HUES48 (cell line): ENCODE measurements around the gene TBC1D22A.

Experiments
- H3K27ac ChIP-seq: one replicate; pipeline ENCODE4 v1.7.0; 2013; ENCODE audit warnings: low read depth, low read length, inconsistent platforms
- H3K27me3 ChIP-seq: 2 replicates; pipeline ENCODE4 v1.6.1; 2013; ENCODE audit warnings: mild to moderate bottlenecking, low read length; ENCODE audit not compliant: control insufficient read depth, insufficient read depth
- H3K36me3 ChIP-seq: 2 replicates; pipeline ENCODE4 v1.6.1; 2013; ENCODE audit warnings: low read length; ENCODE audit not compliant: control insufficient read depth, insufficient read depth
- H3K4me1 ChIP-seq: 2 replicates; pipeline ENCODE4 v1.6.1; 2013; ENCODE audit warnings: mild to moderate bottlenecking, low read length; ENCODE audit not compliant: control insufficient read depth, insufficient read depth
- H3K4me3 ChIP-seq: 2 replicates; pipeline ENCODE4 v1.5.1; 2013; ENCODE audit warnings: mild to moderate bottlenecking, low read depth, low read length
- H3K9ac ChIP-seq: 2 replicates; pipeline ENCODE4 v1.6.1; 2013; ENCODE audit warnings: mild to moderate bottlenecking, low read depth, low read length, moderate library complexity
- H3K9me3 ChIP-seq: 2 replicates; pipeline ENCODE4 v1.6.1; 2013; ENCODE audit warnings: low read length; ENCODE audit not compliant: control insufficient read depth, insufficient read depth

The TBC1D22A gene

DNA sequence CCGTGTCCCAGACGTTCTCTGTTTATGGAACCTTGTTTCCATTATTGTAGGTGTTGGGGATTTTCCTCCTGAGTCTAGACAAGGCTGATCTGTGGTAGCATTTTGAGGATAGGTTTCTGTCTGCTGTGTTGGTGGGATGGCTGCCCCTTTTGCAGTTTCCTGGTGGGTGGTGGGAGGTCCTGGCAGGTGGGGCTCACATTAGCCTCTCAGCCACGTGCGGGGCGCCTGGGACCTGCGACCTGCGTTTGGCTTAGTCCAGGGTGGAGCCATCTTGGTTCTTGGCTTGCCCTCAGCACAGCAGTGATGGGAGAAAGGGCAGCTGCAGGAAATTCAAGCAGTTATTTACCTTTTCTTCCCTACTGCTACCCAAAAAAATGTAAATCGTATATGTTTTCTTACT lies 143.4 kb downstream of the TBC1D22A start:
- Histone ChIP-seq H3K4me3 (no peak overlapping the region), H3K4me1 (peaks cover 8% of the 10 kb centered on the region; the same call in 1 of the 2 replicates), H3K36me3 (no peaks in the 10 kb centered on the region), H3K27ac (no peak overlapping the region), H3K9me3 (no peaks in the 10 kb centered on the region), H3K9ac (no peak overlapping the region), H3K27me3 (no peaks in the 10 kb centered on the region)

DNA sequence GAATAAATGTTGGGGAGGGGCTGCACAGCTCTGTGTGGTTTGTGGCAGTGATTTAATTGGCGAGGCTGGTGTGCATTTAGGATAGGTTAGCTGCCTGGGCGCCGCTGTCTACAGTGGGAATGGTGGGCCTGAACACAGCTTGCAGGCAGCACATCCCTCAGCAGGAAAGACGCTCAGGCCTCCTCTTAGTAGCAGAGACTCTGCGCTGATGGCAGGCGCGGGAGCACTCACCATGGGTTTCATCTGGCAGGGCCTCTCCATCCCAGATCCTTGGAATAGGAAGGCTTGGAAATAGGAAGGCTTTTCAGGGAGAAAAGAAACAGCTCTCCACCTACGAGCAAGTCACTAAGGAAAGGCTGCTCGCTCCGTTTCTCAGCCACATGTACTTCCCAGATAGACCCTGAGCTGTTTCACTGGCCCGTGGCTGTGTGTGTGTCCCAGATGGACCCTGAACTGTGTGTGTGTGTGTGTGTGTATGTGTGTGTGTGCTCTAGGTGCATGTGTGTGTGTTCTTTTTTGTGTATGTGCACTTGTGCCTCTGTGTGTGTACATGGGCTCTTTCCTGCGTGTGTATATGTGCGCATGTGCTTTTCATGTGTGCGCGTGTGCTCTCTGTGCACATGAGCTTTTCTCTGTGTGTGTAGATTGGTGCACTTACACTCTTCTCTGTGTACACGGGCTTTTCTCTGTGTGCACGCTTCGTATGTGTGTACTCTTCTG lies 144.0 kb downstream of the TBC1D22A start:
- H3K4me3 ChIP-seq = no peak overlapping the region
- H3K27ac ChIP-seq = no peak overlapping the region
- H3K36me3 ChIP-seq = no peaks in the 10 kb centered on the region
- no peak overlapping the region for H3K9ac ChIP-seq
- peaks cover 8% of the 10 kb centered on the region; the same call in 1 of the 2 replicates for H3K4me1 ChIP-seq
- H3K9me3 ChIP-seq = no peaks in the 10 kb centered on the region
- H3K27me3 ChIP-seq = no peaks in the 10 kb centered on the region

- H3K36me3 ChIP-seq = peaks cover 7% of the 10 kb centered on the region
- H3K9me3 ChIP-seq = no peaks in the 10 kb centered on the region
- H3K9ac ChIP-seq = no peak overlapping the region
- H3K27me3 ChIP-seq = no peaks in the 10 kb centered on the region
- no peak overlapping the region for H3K4me3 ChIP-seq
- no peak overlapping the region for H3K27ac ChIP-seq
- 0 out of 2 replicates have a peak, but pooled peaks cover 8% of the 10 kb centered on the region for H3K4me1 ChIP-seq
Measured at GRCh38 chr22:46907241-46908215, 145.1 kb downstream of the TBC1D22A start.

- H3K27me3 ChIP-seq = no peaks in the 10 kb centered on the region
- H3K27ac ChIP-seq = no peak overlapping the region
- H3K4me1 ChIP-seq = 0 out of 2 replicates have a peak, but pooled peaks cover 8% of the 10 kb centered on the region
- H3K9me3 ChIP-seq = no peaks in the 10 kb centered on the region
- H3K36me3 ChIP-seq = peaks cover 13% of the 10 kb centered on the region
- no peak overlapping the region for H3K4me3 ChIP-seq
- H3K9ac ChIP-seq = no peak overlapping the region
Measured at GRCh38 chr22:46908641-46909107, 146.2 kb downstream of the TBC1D22A start.

DNA sequence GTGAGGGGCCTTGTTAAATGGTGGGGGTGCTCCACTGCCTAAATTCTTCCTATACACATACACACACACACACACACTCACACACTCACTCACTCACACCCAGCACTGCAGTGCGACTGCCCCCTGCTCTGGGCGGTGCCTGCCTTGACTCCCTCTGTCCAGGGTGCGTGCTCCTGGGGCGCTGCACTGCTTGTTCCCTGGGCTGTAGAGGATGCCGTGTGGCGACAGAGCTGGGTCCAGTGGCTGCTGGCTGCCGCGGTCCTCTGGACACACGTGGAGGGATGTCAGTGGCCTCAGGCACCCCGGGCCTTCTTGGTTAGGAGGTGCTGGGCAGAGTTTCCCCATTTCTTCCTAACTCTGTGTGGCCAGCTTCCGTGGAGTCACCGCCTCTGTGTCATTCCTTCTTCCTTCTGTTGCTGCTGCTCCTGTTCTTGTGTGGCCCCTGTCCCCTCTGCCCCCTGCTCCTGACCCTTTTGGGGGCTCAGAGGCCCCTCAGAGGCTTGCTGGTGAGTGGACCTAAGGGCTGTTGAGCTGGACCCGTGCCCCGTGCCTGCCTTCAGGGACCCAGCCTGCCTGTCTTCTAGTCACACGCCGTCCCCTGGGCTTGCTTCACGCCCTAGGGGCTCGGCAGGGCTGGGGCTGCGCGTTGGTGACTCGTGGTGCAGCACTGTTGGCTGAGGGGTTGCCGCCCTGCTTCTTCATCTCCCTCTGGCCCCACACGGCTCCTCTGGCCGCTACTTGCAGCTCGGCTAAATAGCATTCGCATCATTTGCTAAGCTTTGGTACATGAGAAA lies 147.0 kb downstream of the TBC1D22A start:
- H3K36me3 ChIP-seq = peaks cover 18% of the 10 kb centered on the region
- H3K27ac ChIP-seq = no peak overlapping the region
- no peak overlapping the region for H3K4me3 ChIP-seq
- no peaks in the 10 kb centered on the region for H3K27me3 ChIP-seq
- 0 out of 2 replicates have a peak, but pooled peaks cover 8% of the 10 kb centered on the region for H3K4me1 ChIP-seq
- H3K9ac ChIP-seq = no peak overlapping the region
- H3K9me3 ChIP-seq = no peaks in the 10 kb centered on the region

- H3K36me3 ChIP-seq = peaks cover 19% of the 10 kb centered on the region
- H3K9ac ChIP-seq = no peak overlapping the region
- no peak overlapping the region for H3K27ac ChIP-seq
- no peak overlapping the region for H3K4me3 ChIP-seq
- no peaks in the 10 kb centered on the region for H3K9me3 ChIP-seq
- 0 out of 2 replicates have a peak, but pooled peaks cover 8% of the 10 kb centered on the region for H3K4me1 ChIP-seq
- no peaks in the 10 kb centered on the region for H3K27me3 ChIP-seq
Measured at GRCh38 chr22:46910624-46911023, 148.2 kb downstream of the TBC1D22A start.

DNA sequence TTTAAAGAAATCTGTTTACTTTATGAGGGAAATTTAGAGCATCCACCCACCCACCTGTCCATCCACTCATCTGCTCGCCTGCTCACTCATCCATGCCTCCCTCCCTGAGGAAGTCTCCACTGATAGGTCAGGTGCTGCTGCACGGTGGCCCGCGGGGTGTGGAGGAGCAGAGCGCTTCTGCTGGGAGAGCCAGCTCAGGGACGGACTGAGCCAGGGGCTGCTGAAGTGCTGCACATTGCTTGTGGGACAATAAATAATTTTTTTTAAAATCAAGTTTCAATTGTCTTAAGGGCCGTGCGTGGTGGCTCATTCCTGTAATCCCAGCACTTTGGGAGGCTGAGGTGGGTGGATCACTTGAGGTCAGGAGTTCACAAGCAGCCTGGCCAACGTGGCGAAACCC lies 148.9 kb downstream of the TBC1D22A start:
- H3K4me1 ChIP-seq = 0 out of 2 replicates have a peak, but pooled peaks cover 8% of the 10 kb centered on the region
- no peaks in the 10 kb centered on the region for H3K9me3 ChIP-seq
- no peak overlapping the region for H3K27ac ChIP-seq
- peaks cover 27% of the 10 kb centered on the region for H3K36me3 ChIP-seq
- H3K27me3 ChIP-seq = no peaks in the 10 kb centered on the region
- no peak overlapping the region for H3K4me3 ChIP-seq
- H3K9ac ChIP-seq = no peak overlapping the region

- peaks cover 29% of the 10 kb centered on the region for H3K36me3 ChIP-seq
- H3K27me3 ChIP-seq = no peaks in the 10 kb centered on the region
- no peak overlapping the region for H3K9ac ChIP-seq
- H3K27ac ChIP-seq = no peak overlapping the region
- H3K9me3 ChIP-seq = no peaks in the 10 kb centered on the region
- no peak overlapping the region for H3K4me3 ChIP-seq
- H3K4me1 ChIP-seq = 0 out of 2 replicates have a peak, but pooled peaks cover 6% of the 10 kb centered on the region
Measured at GRCh38 chr22:46913351-46913750, 150.9 kb downstream of the TBC1D22A start.

DNA sequence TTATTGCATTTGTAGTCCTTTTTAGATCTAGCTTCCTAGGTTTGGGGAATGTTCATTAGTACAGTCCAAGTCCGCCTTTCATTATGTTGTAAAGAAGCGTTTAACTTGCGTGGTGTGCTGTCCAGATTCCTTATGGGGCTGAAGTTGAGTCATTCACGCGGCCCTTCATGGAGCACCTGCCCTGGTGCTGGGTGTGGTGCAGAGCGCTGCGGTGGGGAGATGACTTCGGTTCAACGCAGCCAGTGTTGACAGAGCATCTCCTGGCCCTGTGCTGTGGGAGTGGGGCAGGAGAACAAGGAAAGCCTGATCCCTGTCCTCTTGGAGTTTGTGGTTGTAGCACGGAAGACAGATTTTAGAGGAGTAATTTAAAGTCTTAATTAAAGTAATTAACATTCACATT lies 152.0 kb downstream of the TBC1D22A start:
- peaks cover 29% of the 10 kb centered on the region for H3K36me3 ChIP-seq
- H3K27ac ChIP-seq = no peak overlapping the region
- no peak overlapping the region for H3K9ac ChIP-seq
- no peaks in the 10 kb centered on the region for H3K4me1 ChIP-seq
- no peak overlapping the region for H3K4me3 ChIP-seq
- no peaks in the 10 kb centered on the region for H3K9me3 ChIP-seq
- no peaks in the 10 kb centered on the region for H3K27me3 ChIP-seq
